ENCODE data around the gene STRA8. TPM values are rescaled to one million over a fixed set of nuclear protein-coding genes. Genes with fewer than 3 reads are reported as not detected.

STRA8 gene
- total RNA-seq, 1 donor from 2014 or later = not detected

GRCh38 chr7:135263321-135263970, 29.8 kb downstream of the STRA8 start:
- no peak for DNase-seq (ENCODE audit: low spot score in 2 of 2, unreplicated experiment in 2 of 2)
- no peak overlapping the region for H3K27ac Mint-ChIP-seq

DNA sequence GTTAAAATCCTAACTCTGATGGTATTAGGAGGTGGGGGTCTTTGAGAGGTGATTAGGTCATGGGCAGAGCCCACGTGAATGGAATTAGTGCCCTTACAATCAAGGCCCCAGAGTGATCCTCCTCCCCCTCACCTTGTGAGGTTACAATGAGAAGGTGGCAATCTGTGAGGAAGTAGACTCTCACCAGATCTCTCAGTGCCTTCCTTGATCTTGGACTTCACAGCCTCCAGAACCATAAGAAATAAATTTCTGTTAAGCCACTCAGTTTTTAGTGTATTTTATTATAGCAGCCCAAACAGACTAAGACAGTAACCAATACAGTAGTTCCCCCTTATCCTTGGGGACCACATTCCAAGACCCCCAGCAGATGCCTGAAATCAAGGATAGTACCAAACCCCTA, 32.0 kb downstream of the STRA8 start:
- Mint-ChIP-seq H3K9me3 (peaks cover 19% of the 10 kb centered on the region), H3K27ac (no peak overlapping the region), H3K4me1 (peaks cover 13% of the 10 kb centered on the region), H3K27me3 (ENCODE audit: low read depth) (peaks cover 24% of the 10 kb centered on the region), H3K4me3 (no peak overlapping the region), H3K36me3 (no peaks in the 10 kb centered on the region)
- TF ChIP-seq CTCF (IDR thresholded peaks at IDR 0.05; ENCODE audit: unreplicated experiment) = no peak
- no peak for DNase-seq (ENCODE audit: low spot score in 2 of 2, unreplicated experiment in 2 of 2)

More at GRCh38 chr7:135263321-135263970, 29.8 kb downstream of the STRA8 start:
- peaks cover 19% of the 10 kb centered on the region for H3K9me3 Mint-ChIP-seq
- no peaks in the 10 kb centered on the region for H3K36me3 Mint-ChIP-seq
- H3K4me1 Mint-ChIP-seq = peaks cover 20% of the 10 kb centered on the region
- no peak overlapping the region for H3K4me3 Mint-ChIP-seq
- peaks cover 14% of the 10 kb centered on the region for H3K27me3 Mint-ChIP-seq (ENCODE audit: low read depth)
- TF ChIP-seq CTCF (IDR thresholded peaks at IDR 0.05; ENCODE audit: unreplicated experiment) = no peak

DNA sequence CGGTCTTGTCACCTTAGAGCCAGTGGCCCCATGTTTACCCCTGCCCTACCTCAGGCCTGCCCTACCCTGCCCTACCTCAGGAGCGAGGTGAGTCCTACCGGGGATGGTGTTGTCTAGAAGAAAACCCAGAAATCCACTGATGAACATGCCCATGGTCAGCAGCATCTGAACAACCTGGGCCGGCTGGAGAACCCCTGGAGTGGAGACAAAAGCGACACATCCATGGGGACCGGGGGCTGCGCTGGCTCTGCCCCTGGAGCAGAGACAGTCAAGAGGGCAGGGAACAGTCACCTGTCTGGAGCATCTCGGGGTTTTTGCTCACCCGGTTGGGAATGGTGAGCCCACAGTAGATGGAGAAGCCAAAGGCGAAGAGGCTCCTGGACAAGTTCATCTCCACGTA, 36.3 kb downstream of the STRA8 start:
- no peak overlapping the region for H3K4me3 Mint-ChIP-seq
- no peak for TF ChIP-seq CTCF (IDR thresholded peaks at IDR 0.05; ENCODE audit: unreplicated experiment)
- H3K4me1 Mint-ChIP-seq = no peaks in the 10 kb centered on the region
- H3K36me3 Mint-ChIP-seq = no peaks in the 10 kb centered on the region
- no peak overlapping the region for H3K27ac Mint-ChIP-seq
- H3K27me3 Mint-ChIP-seq (ENCODE audit: low read depth) = peaks cover 22% of the 10 kb centered on the region
- H3K9me3 Mint-ChIP-seq = peaks cover 13% of the 10 kb centered on the region
- DNase-seq (ENCODE audit: low spot score in 2 of 2, unreplicated experiment in 2 of 2) = no peak

GRCh38 chr7:135270577-135271254, 37.1 kb downstream of the STRA8 start:
- DNase-seq (ENCODE audit: low spot score in 2 of 2, unreplicated experiment in 2 of 2) = no peak

GRCh38 chr7:135271255-135271615, 37.6 kb downstream of the STRA8 start:
- no peak for TF ChIP-seq CTCF (IDR thresholded peaks at IDR 0.05; ENCODE audit: unreplicated experiment)
- Mint-ChIP-seq H3K36me3 (no peaks in the 10 kb centered on the region), H3K27ac (no peak overlapping the region), H3K27me3 (ENCODE audit: low read depth) (peaks cover 22% of the 10 kb centered on the region), H3K4me3 (no peak overlapping the region), H3K4me1 (no peaks in the 10 kb centered on the region), H3K9me3 (peaks cover 12% of the 10 kb centered on the region)
- no peak for DNase-seq (ENCODE audit: low spot score in 2 of 2, unreplicated experiment in 2 of 2)

More at GRCh38 chr7:135270577-135271254, 37.1 kb downstream of the STRA8 start:
- Mint-ChIP-seq H3K27ac (no peak overlapping the region), H3K4me3 (no peak overlapping the region), H3K4me1 (no peaks in the 10 kb centered on the region), H3K9me3 (peaks cover 10% of the 10 kb centered on the region), H3K27me3 (ENCODE audit: low read depth) (peaks cover 22% of the 10 kb centered on the region), H3K36me3 (no peaks in the 10 kb centered on the region)
- TF ChIP-seq CTCF (IDR thresholded peaks at IDR 0.05; ENCODE audit: unreplicated experiment) = no peak
